ENCODE results near the gene EPG5.
A peak's percentile ranks its signal among the peaks of the same experiment; 100 is the strongest.

Gene EPG5

DNA sequence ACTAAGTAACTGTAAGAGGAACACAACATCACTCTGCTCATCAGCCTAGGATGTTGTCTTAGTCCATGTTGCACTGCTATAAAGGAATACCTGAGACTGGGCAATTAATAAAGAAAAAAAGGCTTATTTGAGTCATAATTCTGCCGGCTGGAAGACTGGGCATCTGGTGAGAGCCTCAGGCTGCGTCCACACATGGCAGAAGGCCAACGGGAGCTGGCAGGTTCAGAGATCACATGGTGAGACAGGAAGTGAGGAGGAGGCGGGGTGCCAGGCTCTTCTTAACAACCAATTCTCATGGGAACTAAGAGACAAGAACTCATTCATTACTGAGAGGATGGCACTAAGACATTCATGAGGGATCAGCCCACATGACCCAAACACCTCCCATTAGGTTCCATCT is 46.8 kb downstream of the EPG5 start:
- no peak for DNase-seq

DNA sequence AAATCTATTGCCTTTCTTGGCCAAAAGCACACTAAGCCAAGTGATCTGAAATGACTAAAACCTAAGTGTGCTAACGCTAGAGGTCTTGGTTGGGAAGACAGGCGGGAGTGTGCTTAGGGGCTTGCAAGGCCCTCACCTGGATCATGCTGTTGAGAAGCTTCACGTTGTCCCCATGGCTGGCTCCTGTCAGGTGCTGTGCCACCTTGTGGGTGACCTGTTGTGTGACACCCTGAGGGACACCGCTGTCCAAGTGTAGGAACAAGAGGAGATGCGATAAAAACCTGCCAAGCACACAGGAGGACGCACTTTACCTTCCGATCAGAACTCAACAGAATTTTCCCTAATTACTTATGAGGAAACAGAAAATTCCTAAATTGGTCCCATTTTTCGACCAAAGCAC is 50.8 kb downstream of the EPG5 start:
- no peak for DNase-seq

DNA sequence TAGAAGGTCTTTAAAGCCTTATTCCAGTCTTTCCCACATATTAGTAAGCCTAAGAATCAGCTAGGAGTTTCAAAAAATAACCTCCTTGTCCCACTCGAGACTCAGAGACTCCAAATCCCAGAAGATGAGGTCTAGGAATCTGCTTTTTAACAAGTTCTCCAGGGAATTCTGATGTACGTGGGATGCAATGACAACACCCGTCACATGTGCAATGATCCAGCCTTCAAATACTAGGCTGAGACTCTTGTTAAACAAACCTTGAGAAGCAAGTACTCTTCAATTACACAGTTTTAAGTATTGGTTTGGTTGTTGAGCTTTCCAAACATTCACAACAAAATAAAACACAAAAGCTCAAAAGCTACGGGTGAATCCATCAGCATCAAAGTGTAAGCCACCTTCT is 53.9 kb downstream of the EPG5 start:
- DNase-seq = no peak

DNA sequence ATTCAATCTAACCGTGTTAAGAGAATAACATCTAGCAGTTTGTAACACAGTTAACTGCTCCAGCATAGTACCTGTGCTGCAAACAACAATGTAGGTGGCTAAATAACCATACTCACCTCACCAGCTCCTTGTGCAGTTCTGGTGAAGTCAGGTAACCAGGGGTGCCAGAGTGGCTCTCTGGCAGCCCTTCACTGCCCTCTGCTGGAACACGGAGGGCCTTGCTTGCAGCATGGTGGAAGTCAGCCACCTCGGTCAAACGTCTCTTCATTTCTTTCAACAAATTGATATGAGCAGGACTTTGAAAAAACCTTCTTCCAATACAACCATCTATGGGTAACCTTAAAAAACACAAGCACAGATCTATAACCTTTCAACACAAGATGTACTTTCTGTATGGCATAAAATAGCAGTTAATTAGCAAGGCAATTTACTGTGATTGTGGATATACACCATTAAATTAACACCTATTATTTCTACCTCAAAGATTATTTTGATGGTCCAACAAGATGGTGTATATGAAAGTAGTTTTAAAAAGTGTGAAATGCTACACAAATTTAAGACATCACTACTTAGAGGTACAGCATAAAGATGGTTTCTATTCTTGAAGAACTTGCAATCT is 56.6 kb downstream of the EPG5 start:
- peak; percentile 54 for DNase-seq

DNA sequence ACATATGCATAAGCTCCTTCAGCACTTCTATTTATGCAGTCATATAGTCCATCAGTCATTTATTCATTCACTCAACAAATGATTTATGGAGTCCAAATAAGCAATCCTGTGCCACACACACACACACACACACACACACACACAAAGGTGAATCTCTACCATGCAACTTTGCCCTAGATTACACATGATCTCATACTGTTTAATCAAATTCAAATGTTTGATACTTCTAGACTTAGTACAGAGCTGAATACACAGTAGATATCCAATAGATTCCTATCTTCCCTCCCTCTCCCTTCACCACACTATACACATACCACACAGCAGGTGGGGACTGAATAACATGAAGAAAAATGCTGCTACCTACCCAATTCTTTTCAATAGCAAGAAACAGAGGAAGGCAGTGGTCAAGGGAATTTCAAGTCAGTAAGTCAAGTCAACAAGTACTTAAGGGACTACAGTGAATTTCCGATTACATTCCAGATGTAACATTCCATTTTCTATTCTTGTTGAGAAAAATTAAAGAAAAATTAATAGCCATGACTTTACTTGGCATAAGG is 65.4 kb downstream of the EPG5 start:
- no peak for DNase-seq

DNA sequence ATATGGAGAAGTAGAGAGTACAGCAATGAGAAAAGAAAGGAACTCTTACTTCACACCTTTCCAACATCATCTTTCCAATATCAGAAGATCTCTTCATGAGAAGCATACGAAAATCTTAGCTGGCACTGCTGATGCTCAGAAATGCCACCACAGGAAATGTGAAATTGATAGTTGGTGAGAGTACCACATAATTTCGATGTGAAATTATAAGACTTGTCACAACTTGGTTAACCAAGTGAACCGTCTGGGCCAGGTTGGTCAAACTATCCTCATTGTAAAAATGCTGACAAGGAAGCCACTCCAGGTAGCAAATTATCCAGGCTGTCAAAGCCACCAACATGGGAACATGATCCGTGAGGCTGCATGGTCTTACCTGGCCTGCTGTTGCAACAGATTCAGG is 66.5 kb downstream of the EPG5 start:
- no peak for DNase-seq

DNA sequence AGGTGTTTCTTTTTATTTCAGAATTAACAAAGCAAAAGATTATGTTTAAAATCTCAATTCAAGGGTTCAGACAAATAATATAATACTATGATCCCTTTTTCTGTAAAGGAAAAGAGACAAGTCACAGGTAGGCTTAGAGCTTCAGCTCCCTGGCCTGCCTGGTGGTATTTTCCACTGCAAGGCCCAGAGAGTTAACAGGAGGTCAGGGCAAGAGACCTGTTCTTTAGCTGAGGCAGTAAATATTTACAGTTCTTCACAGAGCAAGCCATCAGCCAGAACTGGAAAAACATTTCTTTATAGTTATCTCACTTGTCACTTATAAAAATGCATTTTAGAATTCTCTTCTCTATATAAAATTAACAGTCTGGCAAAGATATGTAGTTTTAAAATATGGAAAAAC is 70.1 kb downstream of the EPG5 start:
- no peak for DNase-seq

DNA sequence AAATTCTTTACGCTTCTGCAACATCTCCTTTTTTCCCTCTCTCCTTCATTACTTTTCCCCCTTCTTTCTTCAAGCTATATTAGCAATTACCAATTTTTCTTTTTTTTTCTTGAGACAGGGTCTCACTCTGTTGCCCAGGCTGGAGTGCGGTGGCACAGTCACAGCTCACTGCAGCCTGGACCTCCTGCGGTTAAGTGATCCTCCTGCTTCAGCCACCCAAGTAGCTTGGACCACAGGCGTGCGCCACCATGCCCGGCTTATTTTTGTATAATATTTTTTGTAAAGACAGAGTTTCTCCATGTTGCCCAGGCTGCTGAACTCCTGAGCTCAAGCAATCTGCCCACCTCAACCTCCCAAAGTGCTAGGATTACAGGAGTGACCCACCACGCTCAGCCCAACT is 70.7 kb downstream of the EPG5 start:
- no peak for DNase-seq

DNA sequence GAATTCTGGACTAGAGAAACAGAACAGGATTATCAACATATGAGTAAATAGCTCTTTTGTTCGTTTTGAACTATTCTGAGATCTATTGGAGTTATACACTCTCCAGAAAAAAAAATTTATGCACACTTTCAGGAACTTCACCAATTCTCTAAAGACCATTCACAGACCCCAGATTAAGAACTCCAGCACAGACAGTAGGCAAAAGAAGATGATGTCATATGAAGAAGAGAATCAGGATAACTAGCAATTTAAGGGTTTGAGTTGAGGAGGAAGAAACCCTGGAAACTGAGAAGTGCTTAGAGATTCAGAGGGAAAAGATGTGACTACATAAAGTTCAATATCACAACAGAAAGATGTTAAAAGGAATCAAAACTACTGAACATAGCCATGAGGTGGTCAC is 71.8 kb downstream of the EPG5 start:
- DNase-seq = no peak

DNA sequence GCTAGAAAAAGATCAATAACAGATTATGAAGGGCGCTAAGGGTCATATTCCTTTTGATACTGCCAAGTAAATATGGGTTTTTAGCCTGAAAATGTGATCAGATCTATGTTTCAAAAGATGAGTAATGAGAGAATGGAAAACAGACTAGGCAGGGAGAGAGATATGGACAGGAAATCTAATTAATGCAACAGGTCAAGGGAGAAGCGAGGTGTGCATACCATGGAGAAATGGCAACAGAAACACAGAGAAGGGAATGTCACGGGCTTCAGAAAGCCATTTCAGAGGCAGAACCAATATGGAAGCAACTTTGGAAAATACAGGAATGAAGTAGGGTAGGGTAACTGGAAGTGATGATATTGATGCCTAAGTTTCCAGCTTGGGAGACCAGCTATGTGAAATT is 72.3 kb downstream of the EPG5 start:
- DNase-seq = no peak

DNA sequence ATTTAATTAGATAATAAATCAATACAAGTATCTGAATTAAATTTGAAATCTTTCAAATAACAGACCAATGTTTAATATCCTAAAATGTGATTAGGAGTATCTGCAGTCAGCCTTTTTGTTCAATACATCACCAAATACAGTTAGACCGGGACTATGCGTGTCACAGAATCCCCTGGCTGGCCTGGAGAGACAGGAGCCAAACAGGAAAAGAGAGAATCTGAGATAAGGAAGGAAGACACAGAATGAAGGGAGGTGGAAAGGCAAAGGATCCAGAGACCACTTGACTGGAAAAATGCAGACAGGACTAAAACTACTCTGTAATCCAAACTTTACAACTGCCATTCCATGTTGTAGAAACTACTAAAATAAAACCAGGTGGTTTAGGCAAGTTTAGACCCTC is 75.3 kb downstream of the EPG5 start:
- no peak for DNase-seq

DNA sequence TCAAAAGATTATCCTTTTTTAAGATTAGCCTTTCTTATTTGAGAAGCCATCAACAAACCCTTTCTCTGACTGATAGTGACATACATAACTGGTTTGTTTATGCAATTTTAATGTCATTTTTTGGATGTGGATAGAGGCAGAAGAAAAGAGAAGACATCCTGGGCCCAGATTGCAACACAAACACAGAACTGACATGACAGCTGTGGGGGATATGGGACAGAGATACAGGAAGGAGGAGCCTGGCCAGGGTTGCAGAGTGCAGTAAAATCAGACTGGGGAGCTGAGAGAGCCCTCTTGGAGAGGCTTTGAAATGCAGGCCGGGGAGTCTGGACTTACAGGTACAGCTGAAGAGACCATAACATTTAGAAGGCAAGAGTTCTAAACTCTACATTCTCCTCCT is 76.5 kb downstream of the EPG5 start:
- no peak for DNase-seq

DNA sequence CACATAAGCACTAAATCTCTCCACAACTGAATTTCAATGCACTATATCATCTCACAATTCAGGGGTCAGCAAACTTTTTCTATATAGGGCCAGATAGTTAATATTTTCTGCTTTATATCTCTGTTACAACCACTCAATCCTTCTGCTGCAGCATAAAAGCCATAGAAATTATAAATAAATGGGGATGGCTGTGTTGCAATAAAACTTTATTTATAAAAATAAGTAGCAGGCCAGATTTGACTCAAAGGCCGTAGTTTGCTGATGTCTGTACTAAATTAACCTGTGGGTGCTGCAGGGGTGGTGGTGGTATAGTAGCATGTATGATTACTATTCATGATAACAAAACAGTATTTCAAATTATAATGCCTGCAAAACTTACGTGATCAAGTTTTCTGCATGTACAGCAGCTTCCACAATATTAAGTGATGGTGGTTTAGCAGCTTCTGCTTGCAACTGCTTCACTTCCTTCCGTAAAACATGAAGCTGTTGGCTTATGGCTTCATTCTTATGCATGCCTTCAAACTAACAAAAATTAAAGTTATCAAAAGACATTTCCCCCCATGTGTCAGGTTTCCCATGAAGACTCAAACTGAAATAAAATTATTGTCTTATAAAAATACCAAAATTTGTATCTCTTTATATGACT is 77.6 kb downstream of the EPG5 start:
- DNase-seq = no peak

DNA sequence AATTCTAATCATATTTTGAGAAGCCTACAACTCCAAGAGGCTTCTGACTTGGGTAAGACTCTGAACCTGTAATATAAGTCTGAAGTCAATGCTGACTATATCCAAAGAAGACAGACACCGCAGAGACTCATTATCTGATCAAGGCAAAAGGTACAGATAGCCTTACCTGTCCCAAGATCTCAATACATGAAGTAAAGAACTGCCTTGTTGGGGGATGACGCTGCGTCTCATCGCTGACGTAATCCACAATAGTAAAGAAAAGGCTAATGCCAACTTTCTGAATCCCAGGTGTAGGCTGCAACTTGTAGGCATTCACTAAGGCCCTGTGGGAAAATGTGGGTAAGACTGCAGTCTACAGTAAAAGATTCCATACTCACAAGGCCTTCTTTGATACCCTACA is 79.5 kb downstream of the EPG5 start:
- DNase-seq = no peak

DNA sequence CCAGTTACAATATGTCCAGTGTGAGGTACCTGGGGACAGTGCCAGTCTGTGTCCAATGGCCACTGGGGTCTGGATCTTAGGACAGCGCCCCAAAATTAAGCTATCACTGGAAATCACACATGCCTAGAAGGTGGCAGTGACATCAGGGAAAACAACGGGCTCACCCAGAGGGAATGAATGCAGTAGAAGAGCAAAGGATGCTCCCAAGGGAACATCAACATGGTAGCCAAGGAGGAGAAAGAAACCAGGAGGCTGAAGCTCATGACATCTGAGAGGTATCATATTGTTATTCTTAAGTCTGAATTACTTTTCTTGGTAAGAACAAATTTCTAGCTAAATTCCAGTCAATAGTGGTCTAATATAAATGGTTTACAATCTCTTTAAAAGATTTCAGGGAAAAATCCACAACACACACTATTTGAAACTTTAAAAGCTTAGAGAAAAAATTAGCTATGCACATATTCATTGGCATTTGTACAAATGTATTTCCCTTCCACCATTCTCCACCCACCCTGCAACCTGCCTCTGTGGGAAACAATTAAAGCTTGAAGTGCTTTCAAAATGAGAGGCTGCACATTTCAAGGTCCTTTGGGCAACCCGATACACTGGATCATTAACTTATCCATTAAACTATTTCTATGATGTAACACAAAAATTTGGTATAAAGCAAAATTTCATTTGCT is 86.1 kb downstream of the EPG5 start:
- no peak for DNase-seq

DNA sequence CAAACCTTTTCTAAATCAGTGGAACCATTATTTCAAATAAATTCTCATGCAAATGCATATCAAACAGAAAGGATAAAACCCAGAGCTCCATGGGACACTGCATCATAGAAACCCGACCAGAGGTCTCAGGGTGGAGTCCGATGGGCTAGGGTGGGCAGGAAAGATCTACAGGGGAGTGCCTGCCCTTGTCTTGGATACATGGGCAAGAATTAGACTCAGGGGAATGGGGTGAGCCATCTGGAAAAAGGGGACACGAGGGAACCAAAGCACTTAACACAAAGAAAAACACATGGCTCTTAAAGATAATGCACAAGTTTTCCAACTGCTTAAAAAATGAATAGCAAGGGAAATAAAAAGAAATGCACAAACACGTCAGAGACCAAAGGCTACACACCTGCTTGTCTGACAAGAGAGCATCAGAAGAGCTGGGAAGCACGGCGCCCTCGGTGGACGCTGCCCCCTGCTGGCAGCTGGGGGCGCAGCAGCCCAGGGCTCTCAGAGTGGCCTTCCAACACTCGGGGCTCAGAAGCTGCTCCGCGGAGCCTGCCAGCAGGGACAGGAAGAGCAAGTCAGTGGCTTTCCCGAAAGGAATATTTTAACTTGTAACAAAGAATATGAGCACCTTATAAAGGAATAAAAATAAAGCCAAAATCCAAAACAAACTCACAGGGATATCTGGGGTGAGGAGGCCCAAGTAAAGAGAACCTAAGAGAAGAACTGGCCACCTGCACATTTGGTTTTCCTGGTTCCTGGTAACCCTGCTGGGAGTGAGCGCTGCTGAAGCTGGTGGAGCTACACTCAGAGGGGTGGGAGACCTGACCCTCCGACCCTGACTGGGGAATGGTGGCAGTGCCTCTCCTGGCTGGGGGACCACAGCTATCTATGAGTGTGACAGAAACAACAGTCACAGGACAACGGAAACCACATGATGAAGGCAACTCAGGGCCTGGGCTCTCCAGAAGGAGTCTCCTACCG is 87.2 kb downstream of the EPG5 start:
- peak; percentile 40 for DNase-seq

DNA sequence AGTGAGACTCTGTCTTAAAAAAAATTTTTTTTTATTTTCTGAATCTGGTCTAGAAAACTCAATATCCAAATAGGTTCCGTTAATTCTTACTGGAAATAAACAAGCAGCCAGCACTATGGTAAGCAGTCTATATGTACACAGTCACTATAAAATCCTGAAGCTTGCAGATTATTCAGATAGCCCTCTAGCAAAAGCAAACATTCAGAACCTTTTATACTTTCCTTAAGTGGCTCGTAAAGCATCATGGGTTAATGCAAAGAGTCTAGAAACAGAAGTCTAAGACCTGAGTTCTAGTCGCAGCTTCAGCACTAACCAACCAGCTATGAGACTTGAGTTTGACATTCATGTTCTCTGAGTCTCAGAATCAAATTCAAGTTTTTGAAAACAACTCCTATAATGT is 89.7 kb downstream of the EPG5 start:
- DNase-seq = no peak

DNA sequence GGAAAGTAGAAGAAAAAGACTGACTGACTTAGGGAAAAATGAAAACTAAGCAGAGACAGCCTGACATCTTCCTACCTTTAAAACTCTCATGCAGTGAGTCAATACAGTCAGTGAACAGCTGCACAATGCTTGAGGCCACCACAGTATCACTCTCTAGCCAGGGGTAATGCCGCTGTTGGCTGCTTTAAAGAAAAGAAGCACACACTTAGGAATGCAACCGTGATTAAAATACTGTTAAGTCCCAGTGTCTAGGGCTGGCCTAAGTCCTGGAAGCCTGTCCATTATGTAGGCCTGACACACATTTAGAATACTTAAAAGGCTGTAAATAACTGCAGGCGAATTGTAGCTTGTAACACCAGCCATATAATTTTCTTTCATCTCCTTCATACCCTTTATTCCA is 91.0 kb downstream of the EPG5 start:
- DNase-seq = no peak

DNA sequence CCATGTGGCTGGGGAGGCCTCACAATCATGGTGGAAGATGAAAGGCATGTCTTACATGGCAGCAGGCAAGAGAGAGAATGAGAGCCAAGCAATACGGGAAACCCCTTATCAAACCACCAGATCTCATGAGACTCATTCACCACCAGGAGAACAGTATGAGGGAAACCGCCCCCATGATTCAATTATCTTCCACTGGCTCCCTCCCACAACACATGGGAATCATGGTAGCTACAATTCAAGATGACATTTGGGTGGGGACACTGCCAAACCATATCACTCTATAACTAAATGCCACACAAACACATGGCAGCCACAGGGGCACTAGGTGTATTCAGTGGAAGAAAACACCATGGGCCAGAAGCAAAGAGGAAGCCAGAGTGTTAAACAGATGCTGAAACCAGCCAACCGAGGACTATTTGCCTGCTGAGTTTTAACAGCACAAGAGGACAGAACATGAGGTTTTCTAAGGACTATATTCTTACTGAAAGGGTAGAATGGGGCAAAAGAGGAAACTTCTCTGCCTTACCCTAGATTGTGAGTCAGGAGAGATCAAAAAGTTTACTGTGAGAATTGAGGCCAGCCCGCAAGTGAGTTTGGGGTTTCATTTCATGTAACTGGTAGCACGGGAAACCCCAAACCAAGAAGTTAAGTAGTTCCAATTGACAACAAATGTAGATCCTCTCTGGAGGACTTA is 92.5 kb downstream of the EPG5 start:
- DNase-seq = peak; percentile 56

DNA sequence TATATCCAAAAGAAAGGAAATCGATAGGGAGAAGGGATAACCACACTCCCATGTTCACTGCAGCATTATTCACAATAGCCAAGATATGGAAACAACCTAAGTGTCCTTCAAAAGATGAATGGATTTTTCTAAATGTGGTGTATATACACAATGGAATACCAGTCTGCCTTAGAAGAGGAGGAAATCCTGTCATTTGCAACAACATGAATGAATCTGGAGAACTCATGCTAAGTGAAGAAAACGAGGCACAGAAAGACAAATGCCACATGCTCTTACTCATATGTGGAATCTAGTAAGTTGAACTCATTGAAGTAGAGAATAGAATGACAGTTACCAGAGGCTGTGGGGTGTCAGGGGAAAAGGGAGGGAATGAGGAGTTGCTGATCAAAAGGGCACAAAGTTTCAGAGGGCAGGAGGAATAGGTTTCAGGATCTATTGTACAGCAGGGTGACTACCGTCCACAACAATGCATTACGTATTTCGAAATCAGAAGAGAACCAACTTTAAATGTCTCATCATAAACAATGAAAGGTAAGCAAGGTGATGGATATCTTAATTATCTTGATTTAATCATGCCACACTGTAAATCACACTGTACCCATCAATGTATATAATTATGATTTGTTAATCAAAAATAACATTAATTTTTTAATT is 95.6 kb downstream of the EPG5 start:
- DNase-seq = no peak

DNA sequence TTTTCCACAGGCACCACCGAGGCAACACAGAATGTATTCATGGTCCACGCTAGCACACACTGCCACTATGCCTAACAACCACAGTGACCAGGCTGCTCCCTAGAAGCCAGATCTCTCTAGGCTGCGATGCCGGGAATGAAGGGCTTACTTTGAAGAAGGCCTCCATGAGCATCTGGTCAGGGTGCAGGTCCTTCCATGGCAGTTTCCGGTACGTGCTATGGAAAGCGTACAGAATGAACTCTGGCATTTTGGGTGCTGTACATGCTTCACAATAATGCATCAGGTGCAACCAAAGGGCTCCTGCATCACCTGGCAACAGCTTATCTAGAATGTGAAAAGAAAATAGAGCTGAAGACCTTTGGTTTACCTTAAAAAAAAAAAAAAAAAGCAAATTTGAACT is 96.7 kb downstream of the EPG5 start:
- DNase-seq = no peak

DNA sequence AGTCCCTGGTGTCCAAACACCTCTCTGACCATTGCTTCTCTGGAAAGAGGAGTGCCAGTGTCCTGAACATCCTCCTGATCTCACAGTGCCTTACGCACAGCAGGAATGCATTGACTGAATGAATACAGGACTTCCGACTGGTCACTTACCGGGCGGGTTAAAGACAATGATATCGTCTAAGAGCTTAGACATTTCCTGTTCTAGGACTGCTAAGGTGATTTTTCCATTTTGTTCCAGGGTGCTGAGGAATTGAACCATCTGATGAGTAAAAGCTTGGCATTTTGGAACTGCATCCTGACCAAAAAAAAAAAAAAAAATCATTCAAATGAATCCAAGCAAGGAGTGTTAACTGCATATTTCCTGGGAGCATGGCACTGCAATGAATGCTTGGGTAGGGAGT is 101.7 kb downstream of the EPG5 start:
- DNase-seq = no peak
